Small intestine (tissue), 7 donors: Measurements from ENCODE around the gene GUCA1C. TPM values are rescaled to one million over a fixed set of nuclear protein-coding genes. Genes with fewer than 3 reads are reported as not detected.
A peak's percentile ranks its signal among the peaks of the same experiment; 100 is the strongest.

ENCODE experiments used
- DNase-seq, 2 donors: peaks; one replicate each; pipeline versions ENCODE4 v3.0.0 to v3.0.0-alpha.2; 2013
- FAIRE-seq: peaks from 2 replicates; lab custom pipeline; 2012; peaks lifted over from hg19 to GRCh38; lab: Jason Lieb, UNC
- H3K27ac ChIP-seq, 3 donors: one replicate each; pipeline ENCODE4 v1.5.1; 2013; ENCODE audit warnings: low read length in 2 of 3, mild to moderate bottlenecking in 2 of 3, control low read depth in 1 of 3, inconsistent platforms in 1 of 3, low read depth in 1 of 3, moderate library complexity in 1 of 3
- H3K27me3 ChIP-seq, 3 donors: one replicate each; pipeline ENCODE4 v1.6.1; 2013; ENCODE audit warnings: low read length in 3 of 3, inconsistent platforms in 1 of 3; ENCODE audit not compliant: control insufficient read depth in 3 of 3, insufficient read depth in 3 of 3
- H3K36me3 ChIP-seq, 3 donors: one replicate each; pipeline ENCODE4 v1.6.1; 2013; ENCODE audit warnings: low read length in 3 of 3, inconsistent platforms in 1 of 3, low read depth in 1 of 3, mild to moderate bottlenecking in 1 of 3, moderate library complexity in 1 of 3; ENCODE audit not compliant: control insufficient read depth in 3 of 3, insufficient read depth in 2 of 3
- H3K4me1 ChIP-seq, 3 donors: one replicate each; pipeline ENCODE4 v1.6.1; 2013; ENCODE audit warnings: low read length in 2 of 3, inconsistent platforms in 1 of 3, low read depth in 1 of 3, mild to moderate bottlenecking in 1 of 3, moderate library complexity in 1 of 3; ENCODE audit not compliant: control insufficient read depth in 3 of 3, insufficient read depth in 2 of 3
- H3K4me3 ChIP-seq, 3 donors: one replicate each; pipeline ENCODE4 v1.5.1; 2013; ENCODE audit warnings: low read length in 3 of 3, control low read depth in 1 of 3, inconsistent platforms in 1 of 3, low read depth in 1 of 3, mild to moderate bottlenecking in 1 of 3, moderate library complexity in 1 of 3
- H3K9me3 ChIP-seq, 2 donors: one replicate each; pipeline ENCODE4 v1.6.1; 2013; ENCODE audit warnings: low read depth in 1 of 2, low read length in 1 of 2; ENCODE audit not compliant: control insufficient read depth in 2 of 2, insufficient read depth in 1 of 2
- WGBS, 3 donors: extraction: QIAGEN DNeasy Blood & Tissue Kit; methylation state at CpG; one replicate each; pipeline ENCODE4 v1.1.7; 2013; 5-methylcytosine and 5-hydroxymethylcytosine counted together
- polyA plus RNA-seq, 4 donors: library from polyadenylated mRNA; stranded (reverse) in 3 of 4; unstranded in 1 of 4; fragments of 200-250 nt in 3 of 4; fragments of 120-200 nt in 1 of 4; gene quantifications; one replicate each; pipeline versions ENCODE4 v1.2.1 to v1.2.3, GENCODE V29; 2013
- donor health status: healthy with polysubstance abuse.
- donor health status: control.
- donor health status: control.
- donor health status: Bipolar disorder and iron deficiency.
- donor health status: healthy.

The GUCA1C gene
- polyA plus RNA-seq, 4 donors = not detected

GRCh38 chr3:108959017-108959416, 5.3 kb upstream of the GUCA1C start:
- no peak overlapping the region for H3K27ac ChIP-seq
- no peaks in the 10 kb centered on the region for H3K36me3 ChIP-seq
- no peak overlapping the region for H3K4me3 ChIP-seq
- no peaks in the 10 kb centered on the region for H3K4me1 ChIP-seq
- H3K9me3 ChIP-seq = no peaks in the 10 kb centered on the region
- FAIRE-seq (no peak), DNase-seq (no peak)
- WGBS, 3 donors = 76 to 95% (median 79%) methylated on average over 1 of the region's 1 CpG
- no peaks in the 10 kb centered on the region for H3K27me3 ChIP-seq

DNA sequence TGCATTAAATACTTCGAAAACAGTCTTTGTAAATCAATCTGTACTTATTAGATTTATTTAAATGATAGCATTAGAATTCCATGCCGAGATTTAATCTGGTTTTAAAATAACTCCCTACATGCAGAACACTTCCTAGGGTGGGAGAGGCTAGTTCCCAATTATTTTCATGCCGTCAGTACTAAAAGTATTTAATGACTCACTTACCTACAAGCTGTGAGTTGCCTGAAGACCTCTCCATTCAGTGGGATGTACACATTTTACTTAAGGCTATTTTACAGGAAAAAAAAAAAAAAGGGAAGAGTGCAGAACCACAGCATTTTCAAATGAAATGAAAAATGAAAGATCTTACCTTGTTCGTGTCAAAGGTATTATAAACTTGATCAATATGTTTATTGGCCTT, 469 bp downstream of the GUCA1C start:
- Histone ChIP-seq H3K36me3 (no peaks in the 10 kb centered on the region), H3K27ac (no peak overlapping the region), H3K27me3 (no peaks in the 10 kb centered on the region), H3K4me1 (no peaks in the 10 kb centered on the region), H3K9me3 (no peaks in the 10 kb centered on the region), H3K4me3 (no peak overlapping the region)
- WGBS, 3 donors = 76 to 82% (median 81%) methylated on average over 4 of the region's 4 CpGs
- no peak for DNase-seq
- no peak for FAIRE-seq

GRCh38 chr3:108951820-108952501, 1.7 kb downstream of the GUCA1C start:
- no peak overlapping the region for H3K4me3 ChIP-seq
- FAIRE-seq (no peak), DNase-seq (no peak)
- H3K27me3 ChIP-seq = no peaks in the 10 kb centered on the region
- no peaks in the 10 kb centered on the region for H3K36me3 ChIP-seq
- no peak overlapping the region for H3K27ac ChIP-seq
- no peaks in the 10 kb centered on the region for H3K4me1 ChIP-seq
- no peaks in the 10 kb centered on the region for H3K9me3 ChIP-seq
- WGBS, 3 donors = 77 to 83% (median 81%) methylated on average over 7 of the region's 7 CpGs

DNA sequence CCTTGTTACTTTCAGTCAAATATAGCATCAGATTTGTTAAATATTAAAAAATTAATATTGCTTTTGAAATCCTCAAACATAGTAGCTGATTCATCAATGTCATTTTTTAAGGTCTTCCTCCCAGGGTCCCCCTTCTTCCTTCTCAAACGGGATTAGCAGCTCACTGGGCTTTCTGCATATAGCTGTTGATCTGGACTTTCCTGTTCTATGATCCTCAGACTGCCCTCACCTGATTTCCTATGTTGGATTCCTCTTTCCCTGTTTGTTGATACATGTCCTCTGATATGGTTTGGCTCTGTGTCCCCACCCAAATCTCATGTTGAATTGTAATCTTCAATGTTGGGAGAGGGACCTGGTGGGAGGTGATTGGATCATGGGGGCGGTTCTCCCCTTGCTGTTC, 5.8 kb downstream of the GUCA1C start:
- WGBS, 3 donors = 66 to 81% (median 71%) methylated on average over 2 of the region's 2 CpGs
- no peak overlapping the region for H3K27ac ChIP-seq
- H3K27me3 ChIP-seq = no peaks in the 10 kb centered on the region
- FAIRE-seq (no peak), DNase-seq (no peak)
- no peaks in the 10 kb centered on the region for H3K4me1 ChIP-seq
- H3K4me3 ChIP-seq = no peak overlapping the region
- H3K9me3 ChIP-seq = no peaks in the 10 kb centered on the region
- no peaks in the 10 kb centered on the region for H3K36me3 ChIP-seq

DNA sequence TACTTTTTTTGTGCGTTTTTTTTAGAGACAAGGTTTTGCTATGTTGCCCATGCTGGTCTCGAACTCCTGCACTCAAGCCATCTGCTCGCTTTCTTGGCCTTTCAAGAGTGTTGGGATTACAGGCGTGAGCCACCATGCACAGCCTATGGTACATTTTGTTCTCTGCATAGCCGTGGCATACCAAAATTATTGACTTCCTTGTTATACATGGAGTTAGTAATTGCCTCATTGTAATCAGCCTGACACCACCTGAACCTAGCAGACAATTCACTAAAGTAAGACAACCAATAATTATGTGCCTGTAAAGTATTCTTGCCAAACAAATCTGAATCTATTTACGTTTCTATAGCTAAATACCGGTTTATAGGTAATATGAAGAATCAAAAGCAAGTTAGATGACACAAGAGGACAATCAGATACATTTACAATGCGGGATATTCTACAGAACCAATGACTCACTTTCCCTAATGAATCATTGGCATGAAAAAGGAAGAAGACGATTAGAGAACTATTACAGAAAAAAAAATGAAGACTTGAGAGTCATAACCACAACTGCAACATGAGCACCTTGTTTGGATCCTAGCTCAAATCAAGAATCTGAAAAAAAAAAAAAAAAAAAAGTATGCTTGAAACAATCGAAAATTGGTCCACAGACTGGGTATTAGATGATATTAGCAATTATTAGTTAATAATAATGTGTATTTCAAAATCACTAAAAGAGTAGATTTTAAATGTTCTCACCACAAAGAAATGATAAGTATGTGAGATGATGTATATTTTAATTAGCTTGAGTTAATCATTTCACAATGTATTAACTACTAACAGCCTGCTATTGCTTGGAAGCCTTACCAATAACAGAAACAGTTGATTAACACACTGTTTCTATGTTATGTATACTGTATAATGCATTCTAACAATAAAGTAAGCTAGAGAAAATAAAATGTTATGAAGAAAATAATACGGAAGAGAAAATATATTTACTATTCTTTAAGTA, 7.1 kb downstream of the GUCA1C start:
- no peaks in the 10 kb centered on the region for H3K36me3 ChIP-seq
- H3K27me3 ChIP-seq = no peaks in the 10 kb centered on the region
- DNase-seq = no peak
- peak; percentile 64 for FAIRE-seq
- H3K4me3 ChIP-seq = no peak overlapping the region
- H3K9me3 ChIP-seq = no peaks in the 10 kb centered on the region
- H3K27ac ChIP-seq = no peak overlapping the region
- H3K4me1 ChIP-seq = no peaks in the 10 kb centered on the region
- 76 to 79% (median 78%) methylated on average over 11 of the region's 11 CpGs for WGBS, 3 donors

- H3K27ac ChIP-seq = no peak overlapping the region
- DNase-seq (peak; percentile 6 to 26), FAIRE-seq (no peak)
- peaks cover 0 to 6% (median 0%) of the 10 kb centered on the region in 3 donors for H3K4me1 ChIP-seq
- WGBS, 3 donors = 23 to 49% (median 34%) methylated on average over 5 of the region's 5 CpGs
- no peak overlapping the region for H3K4me3 ChIP-seq
- H3K9me3 ChIP-seq = no peaks in the 10 kb centered on the region
- H3K27me3 ChIP-seq = no peaks in the 10 kb centered on the region
- H3K36me3 ChIP-seq = no peaks in the 10 kb centered on the region
These were observed 13.0 kb downstream of the GUCA1C start for GRCh38 chr3:108940568-108941263.

DNA sequence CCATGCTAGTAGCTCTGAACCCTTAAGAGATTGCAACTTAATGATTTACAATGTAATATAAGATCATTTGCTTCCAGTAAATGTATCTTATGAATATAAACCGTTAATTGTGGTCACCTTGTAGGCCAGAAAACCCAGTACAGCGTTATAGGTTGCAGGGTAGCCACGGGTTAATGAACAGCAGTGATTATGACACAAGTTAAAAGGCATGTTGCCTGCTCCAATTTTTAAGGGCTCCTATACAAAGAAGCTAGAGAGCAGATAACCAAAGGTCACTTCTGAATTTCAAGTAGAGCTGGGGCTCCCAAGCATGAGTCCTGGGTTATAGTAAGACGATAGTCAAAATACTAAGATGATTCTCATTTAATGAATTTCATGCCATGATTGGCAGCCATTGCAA, 13.5 kb downstream of the GUCA1C start:
- H3K9me3 ChIP-seq = no peaks in the 10 kb centered on the region
- 12 to 56% (median 30%) methylated on average over 4 of the region's 4 CpGs for WGBS, 3 donors
- no peaks in the 10 kb centered on the region for H3K27me3 ChIP-seq
- DNase-seq = peak in 1 of 2 donors; percentile 8
- no peak for FAIRE-seq
- H3K4me1 ChIP-seq = peaks cover 0 to 6% (median 0%) of the 10 kb centered on the region in 3 donors
- no peak overlapping the region for H3K4me3 ChIP-seq
- no peak overlapping the region for H3K27ac ChIP-seq
- H3K36me3 ChIP-seq = no peaks in the 10 kb centered on the region
